ENCODE data around the gene TOX2. TPM values are rescaled to one million over a fixed set of nuclear protein-coding genes. Genes with fewer than 3 reads are reported as not detected.

TOX2 gene
- polyA plus RNA-seq, 1 donor = 4.7 TPM

GRCh38 chr20:43915211-43916072, 790 bp downstream of the TOX2 start:
- Histone ChIP-seq H3K36me3 (ENCODE audit: control insufficient read depth, insufficient read depth, low read length) (no peaks in the 10 kb centered on the region), H3K9me3 (ENCODE audit: control insufficient read depth, low read depth, low read length) (peaks cover 4% of the 10 kb centered on the region), H3K4me3 (ENCODE audit: low read length) (peak overlapping the region; percentile 24), H3K27me3 (ENCODE audit: control insufficient read depth, insufficient read depth, low read length) (peaks cover 52% of the 10 kb centered on the region), H3K27ac (ENCODE audit: low read length) (no peak overlapping the region), H3K4me1 (ENCODE audit: control insufficient read depth, insufficient read depth, low read length) (no peaks in the 10 kb centered on the region)
- no CpG with 5 or more reads among the region's 66 CpGs for WGBS (ENCODE audit: insufficient coverage, low lambda C conversion rate)
- DNase-seq = no peak

GRCh38 chr20:43916073-43916880, 1.6 kb downstream of the TOX2 start:
- Histone ChIP-seq H3K27me3 (ENCODE audit: control insufficient read depth, insufficient read depth, low read length) (peaks cover 52% of the 10 kb centered on the region), H3K36me3 (ENCODE audit: control insufficient read depth, insufficient read depth, low read length) (no peaks in the 10 kb centered on the region), H3K4me3 (ENCODE audit: low read length) (peak overlapping the region; percentile 24), H3K27ac (ENCODE audit: low read length) (no peak overlapping the region), H3K4me1 (ENCODE audit: control insufficient read depth, insufficient read depth, low read length) (no peaks in the 10 kb centered on the region), H3K9me3 (ENCODE audit: control insufficient read depth, low read depth, low read length) (peaks cover 4% of the 10 kb centered on the region)
- no peak for DNase-seq
- WGBS (ENCODE audit: insufficient coverage, low lambda C conversion rate) = no CpG with 5 or more reads among the region's 50 CpGs

DNA sequence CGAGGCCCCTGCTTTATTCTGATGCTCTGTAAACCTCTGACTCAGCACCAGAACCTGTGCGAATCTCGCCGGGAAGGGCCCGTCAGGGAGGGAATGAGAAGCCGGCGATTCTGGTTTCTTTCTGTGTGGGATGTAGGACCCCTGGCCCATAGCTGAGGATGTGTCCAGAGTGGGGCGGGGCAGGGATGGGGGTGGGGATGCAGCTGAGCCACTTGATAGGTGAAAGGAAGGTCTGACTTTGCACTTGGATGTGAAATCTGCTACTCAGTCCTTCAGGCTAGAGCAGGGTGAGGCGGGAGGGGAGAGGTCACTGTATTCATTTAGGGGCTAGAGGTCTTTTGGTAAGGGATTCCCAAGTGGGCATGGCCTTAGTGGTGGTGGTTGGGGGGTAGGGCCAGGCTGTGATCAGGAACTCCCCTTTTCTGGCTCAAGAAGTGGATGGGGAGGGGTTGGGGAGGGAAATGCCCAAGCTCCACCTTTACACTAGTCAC, 2.3 kb downstream of the TOX2 start:
- H3K4me3 ChIP-seq (ENCODE audit: low read length) = no peak overlapping the region
- peaks cover 4% of the 10 kb centered on the region for H3K9me3 ChIP-seq (ENCODE audit: control insufficient read depth, low read depth, low read length)
- no peak for DNase-seq
- no peaks in the 10 kb centered on the region for H3K36me3 ChIP-seq (ENCODE audit: control insufficient read depth, insufficient read depth, low read length)
- H3K27ac ChIP-seq (ENCODE audit: low read length) = no peak overlapping the region
- H3K4me1 ChIP-seq (ENCODE audit: control insufficient read depth, insufficient read depth, low read length) = no peaks in the 10 kb centered on the region
- peaks cover 52% of the 10 kb centered on the region for H3K27me3 ChIP-seq (ENCODE audit: control insufficient read depth, insufficient read depth, low read length)
- WGBS (ENCODE audit: insufficient coverage, low lambda C conversion rate) = no CpG with 5 or more reads among the region's 9 CpGs

DNA sequence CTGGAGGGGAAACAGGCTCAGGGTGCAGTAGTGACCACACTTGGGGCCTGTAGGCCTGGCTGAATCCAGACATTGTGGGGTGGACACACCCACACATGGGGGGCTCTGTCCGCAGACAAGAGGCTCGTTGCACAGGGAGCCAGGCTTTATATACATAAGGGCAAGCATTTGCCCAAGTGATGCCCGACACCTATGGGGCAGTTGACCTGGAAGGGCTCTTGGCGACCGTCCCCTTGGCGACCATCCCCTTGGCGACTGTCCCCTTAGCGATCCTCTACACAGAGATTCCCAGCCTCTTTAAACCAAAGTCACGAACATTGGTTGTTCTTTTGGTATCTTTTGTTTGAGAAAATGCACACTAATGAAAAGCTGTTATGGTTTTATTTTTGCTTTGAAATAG, 2.7 kb downstream of the TOX2 start:
- no peak for DNase-seq
- Histone ChIP-seq H3K27me3 (ENCODE audit: control insufficient read depth, insufficient read depth, low read length) (peaks cover 54% of the 10 kb centered on the region), H3K9me3 (ENCODE audit: control insufficient read depth, low read depth, low read length) (peaks cover 4% of the 10 kb centered on the region), H3K4me3 (ENCODE audit: low read length) (no peak overlapping the region), H3K36me3 (ENCODE audit: control insufficient read depth, insufficient read depth, low read length) (no peaks in the 10 kb centered on the region), H3K27ac (ENCODE audit: low read length) (no peak overlapping the region), H3K4me1 (ENCODE audit: control insufficient read depth, insufficient read depth, low read length) (no peaks in the 10 kb centered on the region)
- no CpG with 5 or more reads among the region's 9 CpGs for WGBS (ENCODE audit: insufficient coverage, low lambda C conversion rate)

DNA sequence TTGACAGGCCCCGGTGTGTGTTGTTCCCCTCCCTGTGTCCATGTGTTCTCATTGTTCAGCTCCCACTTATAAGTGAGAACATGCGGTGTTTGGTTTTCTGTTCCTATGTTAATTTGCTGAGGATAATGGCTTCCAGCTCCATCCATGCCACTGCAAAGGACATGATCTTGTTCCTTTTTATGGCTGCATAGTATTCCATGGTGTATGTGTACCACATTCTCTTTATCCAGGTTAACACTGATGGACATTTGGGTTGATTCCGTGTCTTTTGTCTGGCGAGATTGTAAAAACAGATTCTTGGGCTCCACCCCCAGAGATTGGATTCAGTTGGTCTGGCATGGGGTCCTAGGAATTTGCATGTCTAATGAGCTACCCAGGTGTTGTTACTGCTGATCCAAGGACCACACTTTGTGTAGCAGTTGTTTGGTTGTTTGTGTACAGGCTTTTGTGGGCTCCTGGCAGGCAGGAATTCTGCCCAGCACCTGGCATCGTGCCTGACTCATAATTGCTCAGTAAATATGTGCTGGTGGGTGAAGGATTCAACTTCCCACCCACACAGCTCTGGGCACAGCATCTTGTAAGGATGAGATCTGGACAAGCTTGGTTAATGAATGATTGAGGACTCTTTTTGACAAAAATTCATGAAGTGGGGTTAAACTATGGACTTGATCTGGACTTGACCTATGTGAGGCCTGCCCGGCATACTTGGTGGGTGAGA, 5.2 kb downstream of the TOX2 start:
- Histone ChIP-seq H3K27me3 (ENCODE audit: control insufficient read depth, insufficient read depth, low read length) (peaks cover 44% of the 10 kb centered on the region), H3K27ac (ENCODE audit: low read length) (no peak overlapping the region), H3K36me3 (ENCODE audit: control insufficient read depth, insufficient read depth, low read length) (no peaks in the 10 kb centered on the region), H3K4me1 (ENCODE audit: control insufficient read depth, insufficient read depth, low read length) (no peaks in the 10 kb centered on the region), H3K9me3 (ENCODE audit: control insufficient read depth, low read depth, low read length) (peaks cover 4% of the 10 kb centered on the region), H3K4me3 (ENCODE audit: low read length) (no peak overlapping the region)
- no CpG with 5 or more reads among the region's 6 CpGs for WGBS (ENCODE audit: insufficient coverage, low lambda C conversion rate)
- DNase-seq = no peak

DNA sequence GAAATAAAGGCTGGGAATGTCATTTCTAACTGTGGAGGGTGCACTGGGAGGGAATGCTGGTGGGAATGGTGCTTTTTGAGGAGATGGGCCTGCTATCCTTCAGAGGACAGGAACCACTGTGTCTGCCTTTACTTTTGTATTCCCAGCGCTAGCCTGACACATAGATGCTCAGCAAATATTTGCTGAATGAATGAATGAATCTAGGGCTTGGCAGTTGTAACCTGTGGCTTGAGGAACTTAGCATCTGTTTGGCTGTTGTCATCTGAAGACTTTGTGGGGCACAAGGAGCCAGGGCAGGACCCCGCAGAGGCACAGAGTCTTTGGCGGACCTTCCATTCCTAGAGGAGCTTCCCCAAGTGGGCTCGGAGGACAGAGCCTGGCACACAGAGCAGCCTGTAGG, 6.1 kb downstream of the TOX2 start:
- no CpG with 5 or more reads among the region's 4 CpGs for WGBS (ENCODE audit: insufficient coverage, low lambda C conversion rate)
- peaks cover 38% of the 10 kb centered on the region for H3K27me3 ChIP-seq (ENCODE audit: control insufficient read depth, insufficient read depth, low read length)

DNA sequence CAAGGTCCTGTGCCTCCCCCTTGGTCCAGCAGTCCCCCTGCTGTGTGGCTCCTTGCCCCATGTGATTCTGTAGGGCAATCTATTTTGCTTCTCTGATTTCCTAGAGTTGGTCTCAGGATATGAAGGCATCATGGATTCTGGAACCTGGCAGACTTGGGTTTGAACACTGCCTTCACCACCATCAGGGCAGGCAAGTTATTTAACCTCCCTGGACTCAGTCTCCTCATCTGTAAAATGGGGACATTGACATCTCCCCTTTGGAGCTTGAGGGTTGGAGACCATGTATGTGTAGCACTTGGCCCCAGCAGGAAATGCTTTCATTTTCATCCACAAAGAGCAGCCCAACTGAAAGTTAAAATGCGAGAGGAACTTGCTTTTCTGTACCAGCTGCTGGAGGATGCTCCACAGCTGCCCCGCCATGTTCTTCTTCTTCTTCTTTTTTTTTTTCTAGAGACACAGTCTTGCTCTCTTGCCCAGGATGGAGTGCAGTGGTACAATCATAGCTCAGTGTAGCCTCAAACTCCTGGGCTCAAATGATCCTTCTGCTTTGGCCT, 6.7 kb downstream of the TOX2 start:
- no peak for DNase-seq
- Histone ChIP-seq H3K4me1 (ENCODE audit: control insufficient read depth, insufficient read depth, low read length) (no peaks in the 10 kb centered on the region), H3K36me3 (ENCODE audit: control insufficient read depth, insufficient read depth, low read length) (no peaks in the 10 kb centered on the region), H3K4me3 (ENCODE audit: low read length) (no peak overlapping the region), H3K27me3 (ENCODE audit: control insufficient read depth, insufficient read depth, low read length) (peaks cover 33% of the 10 kb centered on the region), H3K27ac (ENCODE audit: low read length) (no peak overlapping the region), H3K9me3 (ENCODE audit: control insufficient read depth, low read depth, low read length) (no peaks in the 10 kb centered on the region)
- 60% methylated on average over 1 of the region's 2 CpGs for WGBS (ENCODE audit: insufficient coverage, low lambda C conversion rate)

More for the DNA sequence above, 6.1 kb downstream of the TOX2 start:
- Histone ChIP-seq H3K4me3 (ENCODE audit: low read length) (no peak overlapping the region), H3K27ac (ENCODE audit: low read length) (no peak overlapping the region), H3K36me3 (ENCODE audit: control insufficient read depth, insufficient read depth, low read length) (no peaks in the 10 kb centered on the region), H3K9me3 (ENCODE audit: control insufficient read depth, low read depth, low read length) (peaks cover under 1% of the 10 kb centered on the region), H3K4me1 (ENCODE audit: control insufficient read depth, insufficient read depth, low read length) (no peaks in the 10 kb centered on the region)
- no peak for DNase-seq

- Histone ChIP-seq H3K4me3 (ENCODE audit: low read length) (no peak overlapping the region), H3K36me3 (ENCODE audit: control insufficient read depth, insufficient read depth, low read length) (no peaks in the 10 kb centered on the region), H3K4me1 (ENCODE audit: control insufficient read depth, insufficient read depth, low read length) (no peaks in the 10 kb centered on the region), H3K27ac (ENCODE audit: low read length) (no peak overlapping the region), H3K27me3 (ENCODE audit: control insufficient read depth, insufficient read depth, low read length) (peaks cover 25% of the 10 kb centered on the region), H3K9me3 (ENCODE audit: control insufficient read depth, low read depth, low read length) (no peaks in the 10 kb centered on the region)
- no CpG with 5 or more reads among the region's 2 CpGs for WGBS (ENCODE audit: insufficient coverage, low lambda C conversion rate)
- DNase-seq = no peak
Observed at GRCh38 chr20:43922614-43923013, 8.0 kb downstream of the TOX2 start.

GRCh38 chr20:43923322-43923721, 8.7 kb downstream of the TOX2 start:
- Histone ChIP-seq H3K9me3 (ENCODE audit: control insufficient read depth, low read depth, low read length) (no peaks in the 10 kb centered on the region), H3K4me1 (ENCODE audit: control insufficient read depth, insufficient read depth, low read length) (no peaks in the 10 kb centered on the region), H3K27me3 (ENCODE audit: control insufficient read depth, insufficient read depth, low read length) (peaks cover 24% of the 10 kb centered on the region), H3K36me3 (ENCODE audit: control insufficient read depth, insufficient read depth, low read length) (no peaks in the 10 kb centered on the region), H3K4me3 (ENCODE audit: low read length) (no peak overlapping the region), H3K27ac (ENCODE audit: low read length) (no peak overlapping the region)
- no peak for DNase-seq
- WGBS (ENCODE audit: insufficient coverage, low lambda C conversion rate) = no CpG with 5 or more reads among the region's 3 CpGs

DNA sequence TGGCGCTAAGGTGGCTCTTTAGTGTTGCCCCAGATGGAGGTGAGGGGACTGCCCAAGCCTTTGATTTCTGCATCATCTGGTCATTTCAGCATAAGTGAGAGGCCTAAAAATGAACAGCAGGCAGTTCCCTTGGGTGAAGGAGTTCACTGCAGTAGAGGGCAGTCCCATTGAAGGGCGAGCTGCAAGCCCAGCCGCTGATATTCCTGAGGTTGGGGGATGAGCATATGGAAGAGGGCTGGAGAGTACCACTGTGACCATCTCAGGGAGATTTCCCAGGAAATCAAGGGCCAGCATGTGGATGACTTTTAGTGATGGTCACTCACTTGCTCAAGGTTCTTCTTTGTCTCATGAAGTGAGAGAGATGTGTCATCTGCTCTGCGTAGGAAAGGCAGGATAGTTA, 9.3 kb downstream of the TOX2 start:
- DNase-seq = no peak
- Histone ChIP-seq H3K27me3 (ENCODE audit: control insufficient read depth, insufficient read depth, low read length) (peaks cover 25% of the 10 kb centered on the region), H3K27ac (ENCODE audit: low read length) (no peak overlapping the region), H3K9me3 (ENCODE audit: control insufficient read depth, low read depth, low read length) (no peaks in the 10 kb centered on the region), H3K36me3 (ENCODE audit: control insufficient read depth, insufficient read depth, low read length) (no peaks in the 10 kb centered on the region), H3K4me1 (ENCODE audit: control insufficient read depth, insufficient read depth, low read length) (no peaks in the 10 kb centered on the region), H3K4me3 (ENCODE audit: low read length) (no peak overlapping the region)
- WGBS (ENCODE audit: insufficient coverage, low lambda C conversion rate) = no CpG with 5 or more reads among the region's 4 CpGs

All from large intestine (tissue), 3 donors.